ENCODE measurements around the gene TAOK1.
"Not testable (repeated sequence)": the region's sequence is repeated elsewhere in the genome, so short reads cannot be mapped to it uniquely, and the experiment has no call there.

TAOK1 gene

DNA sequence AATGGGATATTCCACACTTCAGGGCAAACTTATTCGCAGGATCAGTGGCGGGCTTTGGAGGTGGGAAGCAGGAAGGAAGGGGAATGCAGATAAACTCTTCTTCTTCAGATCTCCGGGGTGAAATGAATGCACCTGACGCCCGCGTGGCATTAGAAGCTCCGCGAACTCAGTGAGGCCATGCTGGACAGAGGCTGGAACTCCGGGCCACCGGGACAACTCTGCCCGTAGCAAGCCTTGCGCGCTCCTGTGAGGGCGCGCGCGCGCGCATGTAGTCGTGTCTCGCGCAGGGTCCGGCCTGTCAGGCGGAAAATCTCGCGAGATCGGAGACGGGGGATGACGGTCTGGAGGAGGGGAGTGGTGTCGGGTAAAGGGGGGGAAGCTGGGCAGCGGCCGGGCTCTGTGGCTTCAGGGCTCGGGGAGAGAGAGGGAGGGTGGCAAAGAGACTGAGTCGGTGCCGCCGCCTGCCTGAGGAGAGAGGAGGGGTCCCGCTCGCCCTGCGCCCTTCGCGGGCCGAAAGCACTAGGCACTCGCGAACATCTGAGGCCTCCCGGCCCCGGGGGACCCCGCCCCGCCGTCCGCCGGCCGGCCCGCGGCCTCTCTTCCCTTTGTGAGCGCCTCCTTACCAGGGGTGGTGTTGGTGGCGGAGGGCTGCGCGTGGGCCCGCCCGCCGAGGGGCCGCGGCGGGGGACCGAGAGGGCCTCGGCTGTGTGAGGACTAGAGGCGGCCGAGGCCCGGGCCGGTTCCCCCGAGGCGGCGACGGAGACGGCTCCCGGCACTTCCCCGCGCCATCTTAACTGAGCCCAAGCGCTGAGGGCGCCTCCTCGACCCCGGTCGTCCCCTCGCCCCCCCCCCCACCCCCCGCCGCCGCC is at the start of gene TAOK1:
TSS of gene TAOK1 (plus strand) at position 382 of the 869 bp plus-strand sequence. CDS start 61,186 bp downstream, outside the sequence.
- DNase-seq = peak; percentile 98

DNA sequence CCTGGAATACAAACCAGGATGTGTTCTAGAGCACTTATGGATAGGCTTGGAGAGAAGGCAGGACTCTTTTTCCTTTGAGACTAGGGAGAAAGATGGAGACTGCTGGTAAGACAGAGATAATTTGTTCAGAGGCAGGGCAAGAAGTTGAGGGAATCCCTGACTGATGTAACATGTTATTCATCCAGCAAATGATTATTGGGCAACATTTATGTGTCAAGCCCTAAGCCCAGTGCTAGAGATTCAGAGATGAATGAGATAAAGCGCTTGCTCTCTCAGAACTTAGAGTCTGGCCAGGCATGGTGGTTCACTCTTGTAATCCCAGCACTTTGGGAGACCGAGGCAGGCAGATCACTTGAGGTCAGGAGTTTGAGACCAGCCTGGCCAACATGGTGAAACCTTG is 48.4 kb upstream of the TAOK1 start:
- DNase-seq = no peak

DNA sequence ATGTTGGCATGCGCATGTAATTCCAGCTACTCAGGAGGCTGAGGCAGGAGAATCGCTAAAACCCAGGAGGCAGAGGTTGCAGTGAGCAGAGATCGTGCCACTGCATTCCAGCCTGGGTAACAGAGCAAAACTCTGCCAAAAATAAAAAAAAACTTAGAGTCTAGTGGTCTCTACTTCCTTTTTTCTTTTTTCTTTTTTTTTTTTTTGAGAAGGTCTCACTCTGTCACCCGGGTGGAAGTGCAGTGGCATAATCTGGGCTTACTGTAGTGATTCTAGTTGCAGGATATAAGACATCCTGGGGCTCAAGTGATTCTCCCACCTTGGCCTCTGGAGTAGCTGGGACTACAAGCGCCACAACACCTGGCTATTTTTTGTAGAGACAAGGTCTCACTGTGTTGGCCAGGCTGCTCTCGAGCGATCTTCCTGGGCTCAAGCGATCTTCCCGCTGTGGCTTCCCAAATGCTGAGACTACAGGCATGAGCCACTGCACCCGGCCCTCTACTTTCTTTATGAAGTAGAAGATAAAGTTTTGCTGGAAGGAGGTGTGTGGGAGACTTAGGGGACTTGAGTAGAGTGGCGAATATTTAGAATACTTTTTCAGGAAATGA is 47.9 kb upstream of the TAOK1 start:
- DNase-seq = no peak

DNA sequence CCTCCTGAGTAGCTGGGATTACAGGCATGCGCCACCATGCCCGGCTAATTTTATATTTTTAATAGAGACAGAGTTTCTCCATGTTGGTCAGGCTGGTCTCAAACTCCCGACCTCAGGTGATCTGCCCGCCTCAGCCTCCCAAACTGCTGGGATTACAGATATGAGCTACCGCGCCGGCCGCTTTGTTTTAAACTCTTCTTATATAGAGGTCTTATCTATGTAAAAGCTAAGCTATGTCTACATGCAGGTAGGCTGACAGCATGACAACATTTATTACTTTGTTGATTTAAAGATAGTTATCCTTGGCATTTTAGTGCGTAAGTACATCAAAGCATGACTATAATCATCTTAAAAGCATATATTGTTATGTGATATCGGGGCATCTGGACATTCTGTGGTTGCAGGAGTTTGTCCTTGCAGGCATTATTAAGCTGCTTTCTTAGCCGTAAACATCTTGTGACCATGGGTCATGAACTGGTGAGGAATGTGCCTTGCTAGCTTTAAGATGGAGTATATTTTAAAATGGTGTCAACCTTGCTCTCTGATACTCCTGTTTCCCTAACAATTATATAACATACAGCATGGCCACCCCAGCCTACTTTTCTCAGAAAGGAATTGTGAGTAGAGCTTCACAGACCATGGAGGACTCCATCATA is 45.8 kb upstream of the TAOK1 start:
- DNase-seq = no peak

DNA sequence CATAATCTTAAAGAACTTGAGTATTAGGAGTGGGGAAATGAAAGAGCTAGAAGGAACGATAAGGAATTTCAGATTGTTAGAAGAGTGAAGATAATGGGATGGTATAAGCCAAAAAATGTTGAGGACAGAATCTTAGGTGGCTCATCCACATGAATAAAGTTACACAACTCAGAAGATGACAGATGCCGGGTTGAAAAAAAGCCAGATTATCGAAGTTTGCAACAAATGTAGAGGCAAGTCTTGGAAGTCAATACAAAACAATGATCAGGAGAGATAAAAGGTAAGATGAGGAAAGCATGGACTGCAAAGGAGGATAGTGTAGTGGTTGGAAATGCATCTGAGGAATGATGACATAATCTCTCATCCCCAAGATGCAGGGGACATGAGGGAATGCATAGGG is 45.1 kb upstream of the TAOK1 start:
- no peak for DNase-seq

DNA sequence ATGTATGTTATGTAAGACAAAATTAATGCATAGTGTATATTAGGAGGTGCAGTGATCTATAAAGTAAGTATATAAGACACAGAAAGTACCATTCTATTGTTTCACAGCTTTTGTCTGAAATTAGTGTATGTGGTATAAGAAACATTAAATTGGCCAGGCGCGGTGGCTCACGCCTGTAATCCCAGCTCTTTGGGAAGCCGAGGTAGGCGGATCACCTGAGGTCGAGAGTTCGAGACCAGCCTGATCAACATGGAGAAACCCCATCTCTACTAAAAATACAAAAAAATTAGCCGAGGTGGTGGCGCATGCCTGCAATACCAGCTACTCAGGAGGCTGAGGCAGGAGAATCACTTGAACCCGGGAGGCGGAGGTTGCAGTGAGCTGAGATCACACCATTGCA is 44.7 kb upstream of the TAOK1 start:
- not testable (repeated sequence) for DNase-seq

DNA sequence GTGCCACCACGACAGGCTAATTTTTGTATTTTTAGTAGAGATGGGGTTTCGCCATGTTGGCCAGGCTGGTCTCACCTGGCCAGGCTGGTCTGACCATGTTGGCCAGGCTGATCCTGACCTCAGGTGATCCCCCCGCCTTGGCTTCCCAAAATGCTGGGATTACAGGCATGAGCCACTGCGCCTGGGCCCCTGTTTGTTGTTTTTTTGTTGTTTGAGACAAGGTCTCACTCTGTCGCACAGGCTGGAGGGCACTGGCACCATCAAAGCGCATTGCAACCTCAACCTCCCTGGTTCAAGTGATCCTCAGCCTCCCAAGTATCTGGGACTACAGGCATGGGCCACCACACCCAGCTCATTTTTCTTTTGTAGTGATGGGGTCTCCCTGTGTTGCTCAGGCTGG is 43.7 kb upstream of the TAOK1 start:
- no peak for DNase-seq

DNA sequence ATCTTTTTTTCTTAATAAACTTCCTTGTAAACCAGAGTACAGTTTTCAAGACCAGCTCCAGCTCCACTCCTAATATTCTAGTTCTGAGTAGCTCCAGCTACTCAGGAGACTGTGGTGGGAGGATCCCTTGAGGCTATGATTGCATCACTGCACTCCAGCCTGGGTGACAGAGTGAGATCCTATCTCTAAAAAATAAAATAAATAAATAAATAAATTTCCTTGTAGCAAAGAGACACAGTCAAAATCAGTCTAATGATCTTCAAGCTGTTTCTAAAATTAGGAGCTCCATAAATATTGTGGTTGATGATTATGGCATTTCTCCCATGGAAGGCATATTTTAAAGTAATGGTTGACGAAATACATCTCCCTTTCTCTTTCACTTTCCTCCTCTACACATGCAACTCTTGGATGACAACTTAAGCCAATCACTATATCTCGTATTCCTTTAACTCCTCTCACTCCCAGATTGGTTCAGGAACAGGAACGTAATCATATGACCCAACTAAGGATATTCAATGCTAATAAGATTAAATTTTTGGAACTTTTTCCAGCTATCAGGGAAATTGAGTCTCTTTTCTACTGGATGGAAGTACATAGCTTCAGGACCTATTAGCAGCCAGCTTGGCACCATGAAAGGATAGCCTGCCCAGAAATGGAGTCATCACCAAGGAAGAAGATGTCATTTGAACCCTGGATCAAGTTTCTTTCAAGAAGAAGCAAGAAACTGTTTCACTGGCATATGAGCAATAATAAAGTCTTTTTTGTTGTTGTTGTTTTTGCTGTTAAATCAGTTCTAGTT is 42.1 kb upstream of the TAOK1 start:
- no peak for DNase-seq

DNA sequence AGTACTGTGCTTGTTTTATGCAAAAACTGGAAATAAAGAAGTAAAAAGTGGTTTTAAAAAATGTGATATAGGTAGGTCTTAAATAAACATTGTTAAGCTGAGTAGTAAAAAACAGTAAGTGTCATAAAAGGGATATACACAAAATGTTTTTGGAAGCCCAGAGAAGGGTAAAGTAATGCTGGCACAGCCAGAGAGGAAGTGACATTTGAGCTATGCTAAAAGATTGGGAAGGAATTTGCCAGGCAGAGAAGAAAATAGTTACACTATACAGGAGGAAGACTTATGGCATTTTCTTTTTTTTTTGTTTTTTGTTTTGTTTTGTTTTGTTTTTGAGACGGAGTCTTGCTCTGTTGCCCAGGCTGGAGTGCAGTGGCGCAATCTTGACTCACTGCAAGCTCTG is 40.8 kb upstream of the TAOK1 start:
- DNase-seq = no peak

DNA sequence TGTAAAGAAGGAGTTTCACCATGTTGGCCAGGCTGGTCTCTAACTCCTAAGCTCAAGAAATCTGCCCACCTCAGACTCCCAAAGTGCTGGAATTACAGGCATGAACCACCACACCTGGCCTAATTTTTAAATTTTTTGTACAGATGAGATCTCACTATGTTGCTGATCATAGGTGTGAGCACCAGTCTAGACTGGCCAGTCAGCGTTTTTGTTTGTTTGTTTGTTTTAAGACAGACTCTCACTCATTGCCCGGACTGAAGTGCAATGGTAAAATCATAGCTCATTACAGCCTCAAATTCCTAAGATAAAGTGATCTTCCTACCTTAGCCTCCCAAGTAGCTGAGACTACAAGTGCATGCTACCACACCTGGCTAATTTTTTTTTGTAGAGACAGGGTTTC is 38.0 kb upstream of the TAOK1 start:
- no peak for DNase-seq

DNA sequence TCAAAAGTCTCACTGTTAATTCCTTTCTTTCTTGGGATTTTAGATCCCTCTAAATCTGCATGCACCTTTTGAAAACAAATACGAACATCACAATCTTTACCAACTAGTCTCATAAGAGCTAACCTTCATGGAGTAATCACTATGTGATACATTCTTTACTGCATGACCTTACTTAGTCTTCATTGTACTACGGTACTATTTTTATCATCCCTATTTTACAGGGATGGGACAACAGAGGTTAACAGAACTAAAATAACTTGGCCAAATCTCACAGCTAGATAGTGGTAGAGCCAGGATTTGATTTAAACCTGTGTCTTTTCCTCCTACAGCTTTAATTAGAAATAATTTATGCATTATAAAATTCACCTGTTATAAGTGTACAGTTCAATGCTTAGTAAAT is 32.9 kb upstream of the TAOK1 start:
- DNase-seq = no peak

DNA sequence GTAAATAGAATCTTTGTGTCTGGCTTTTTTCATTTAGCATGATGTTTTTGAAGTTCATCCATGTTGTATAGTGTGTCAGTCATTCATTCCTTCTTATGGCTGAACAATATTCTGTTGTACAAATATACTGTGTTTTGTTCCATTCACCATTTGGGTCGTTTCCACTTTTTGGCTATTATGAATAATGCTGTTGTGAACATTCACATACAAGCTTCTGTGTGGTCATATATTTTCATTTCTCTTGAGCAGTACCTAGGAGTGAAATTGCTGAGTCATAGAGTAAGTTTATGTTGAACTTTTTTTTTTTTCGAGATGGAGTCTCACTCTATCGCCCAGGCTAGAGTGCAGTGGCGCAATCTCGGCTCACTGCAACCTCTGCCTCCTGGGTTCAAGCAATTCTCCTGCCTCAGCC is 32.3 kb upstream of the TAOK1 start:
- DNase-seq = no peak

DNA sequence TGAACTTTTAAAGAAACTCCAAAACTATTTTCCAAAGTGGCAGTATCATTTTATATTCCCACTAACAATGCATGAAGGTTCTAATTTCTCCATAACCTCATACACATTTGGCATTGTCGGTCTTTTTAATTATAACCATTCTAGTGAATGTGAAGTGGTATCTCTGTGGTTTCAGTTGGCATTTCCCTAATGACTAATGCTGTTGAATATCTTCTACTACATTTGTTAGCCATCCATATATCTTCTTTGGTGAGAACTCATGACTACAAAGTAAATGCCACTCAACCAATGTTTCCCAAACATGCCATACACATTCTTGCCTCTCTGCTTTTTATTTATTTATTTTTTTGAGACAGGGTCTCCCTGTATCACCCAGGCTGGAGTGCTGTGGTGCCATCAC is 31.7 kb upstream of the TAOK1 start:
- DNase-seq = no peak

DNA sequence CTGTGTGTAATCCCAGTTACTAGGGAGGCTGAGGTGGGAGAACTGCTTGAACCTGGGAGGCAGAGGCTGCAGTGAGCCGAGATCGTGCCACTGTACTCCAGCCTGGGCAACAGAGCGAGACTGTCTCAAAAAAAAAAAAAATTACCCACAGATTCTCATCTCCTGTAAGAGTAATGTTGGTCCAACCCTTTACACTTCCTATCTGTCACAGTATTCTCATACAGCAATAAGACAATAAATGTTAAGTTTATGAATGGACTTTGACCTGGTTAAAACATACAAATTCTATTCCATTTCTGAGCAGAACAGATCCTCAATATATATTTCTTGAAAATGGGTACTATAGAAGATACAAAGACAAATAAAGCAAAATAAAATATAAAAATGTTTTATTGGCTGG is 30.4 kb upstream of the TAOK1 start:
- DNase-seq = no peak

DNA sequence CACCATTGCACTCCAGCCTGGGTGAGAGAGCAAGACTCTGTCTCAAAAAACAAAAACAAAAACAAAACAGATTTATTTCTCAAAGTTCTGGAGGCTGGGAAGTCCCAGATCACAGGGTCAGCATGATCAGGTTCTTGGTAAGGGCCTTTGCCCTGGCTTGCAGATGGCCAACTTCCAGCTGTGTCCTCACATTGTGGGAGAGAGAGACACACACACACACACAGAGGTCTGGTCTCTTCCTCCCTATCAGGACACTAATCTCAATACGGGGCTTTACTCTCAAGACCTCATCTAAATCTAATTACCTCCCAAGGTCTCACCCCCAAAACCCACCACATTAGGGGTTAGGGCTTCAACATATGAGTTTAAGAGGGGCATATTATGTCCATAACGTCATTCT is 26.4 kb upstream of the TAOK1 start:
- DNase-seq = no peak

DNA sequence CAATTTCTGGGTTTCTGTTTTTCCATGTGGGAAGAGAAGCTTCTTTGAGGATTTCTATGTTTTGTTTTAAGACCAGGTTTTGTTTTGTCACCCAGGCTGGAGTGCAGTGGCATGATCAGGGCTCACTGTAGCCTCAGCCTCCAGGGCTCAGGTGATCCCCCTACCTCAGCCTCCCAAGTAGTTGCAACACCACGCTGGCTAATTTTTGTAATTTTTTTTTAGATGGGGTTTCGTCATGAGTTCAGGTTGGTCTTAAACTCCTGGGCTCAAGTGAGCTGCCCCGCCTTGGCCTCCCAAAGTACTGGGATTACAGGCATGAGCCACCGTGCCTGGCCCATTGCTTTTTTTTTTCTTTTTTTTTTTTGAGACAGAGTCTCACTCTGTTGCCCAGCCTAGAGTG is 25.5 kb upstream of the TAOK1 start:
- no peak for DNase-seq

DNA sequence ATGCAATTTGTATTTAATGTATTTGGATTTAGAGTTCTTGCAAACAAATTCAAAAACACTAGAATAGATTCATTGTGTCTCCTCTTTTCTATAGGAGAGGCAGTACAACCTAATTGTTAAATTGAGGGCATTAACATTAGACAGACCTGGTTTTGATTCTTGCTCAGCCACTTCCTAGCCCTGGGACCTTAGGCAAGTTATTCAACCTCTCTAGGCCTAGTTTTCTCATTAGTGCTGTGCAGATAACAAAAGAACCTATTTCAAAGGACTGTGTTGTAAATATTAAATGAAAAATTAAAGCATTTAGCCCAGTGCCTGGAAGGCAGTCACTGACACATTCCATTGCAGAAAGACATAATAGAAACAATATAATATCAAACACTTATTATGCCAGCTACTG is 22.0 kb upstream of the TAOK1 start:
- DNase-seq = no peak

DNA sequence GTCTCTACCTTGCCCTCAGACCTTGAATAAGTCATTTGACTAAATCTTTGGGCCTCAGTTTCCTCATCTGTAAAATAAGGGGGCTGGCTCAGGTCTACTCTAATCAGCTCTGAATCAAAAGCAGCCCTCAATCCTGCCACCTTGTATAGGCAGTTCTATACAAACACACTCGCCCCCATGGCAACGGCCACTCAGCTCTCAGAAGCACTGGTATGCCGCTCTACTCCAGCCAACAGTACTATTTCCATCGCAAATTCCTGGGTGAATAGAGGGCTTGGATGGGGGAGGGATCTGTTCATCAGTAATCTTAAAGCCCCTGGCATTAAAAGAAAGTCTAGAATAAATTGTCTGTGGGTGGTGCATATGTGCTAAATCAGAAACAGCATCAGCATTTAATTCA is 21.2 kb upstream of the TAOK1 start:
- no peak for DNase-seq

DNA sequence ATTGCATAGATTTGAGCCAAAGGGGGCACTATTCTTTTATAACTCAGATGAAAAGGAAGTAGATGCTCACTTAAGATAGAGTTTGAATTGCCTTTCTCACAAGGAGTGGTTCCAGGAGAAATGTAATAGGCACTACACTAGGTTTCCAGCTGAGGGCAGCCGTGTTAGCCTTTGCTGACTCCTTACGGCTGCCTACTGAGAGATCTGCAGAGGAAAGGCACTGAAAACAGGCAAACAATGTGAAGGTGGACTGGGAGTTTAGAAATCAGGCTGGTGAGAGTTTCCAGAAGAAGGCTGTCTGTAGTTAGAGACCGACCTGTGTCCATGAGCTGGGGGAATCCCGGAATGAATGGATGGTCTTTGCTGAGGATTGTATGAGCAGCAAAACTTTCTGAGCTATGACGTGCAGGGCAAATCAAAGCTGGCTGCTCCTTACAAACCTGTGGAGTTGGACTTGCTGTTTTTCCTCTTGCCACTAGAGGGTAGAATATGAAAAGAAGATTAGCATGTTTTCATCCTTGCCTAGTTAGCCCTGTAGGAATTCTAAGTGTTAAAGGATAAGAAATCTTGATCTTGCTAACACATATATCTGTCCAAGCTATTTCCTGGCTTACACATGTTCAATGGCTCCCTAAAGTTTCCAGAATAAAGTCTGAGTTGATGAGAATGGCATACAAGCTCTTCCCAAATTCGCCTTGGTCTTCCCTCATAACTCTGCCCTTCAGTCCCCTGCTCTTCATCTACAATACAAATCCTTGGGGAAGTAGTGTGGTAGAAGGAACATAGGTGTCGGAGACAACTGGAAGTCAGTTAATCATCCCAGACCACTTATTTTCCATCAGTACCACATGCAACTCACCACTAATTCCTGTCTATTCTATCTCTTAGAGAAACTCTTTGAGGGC is 20.1 kb upstream of the TAOK1 start:
- peak; percentile 33 for DNase-seq

DNA sequence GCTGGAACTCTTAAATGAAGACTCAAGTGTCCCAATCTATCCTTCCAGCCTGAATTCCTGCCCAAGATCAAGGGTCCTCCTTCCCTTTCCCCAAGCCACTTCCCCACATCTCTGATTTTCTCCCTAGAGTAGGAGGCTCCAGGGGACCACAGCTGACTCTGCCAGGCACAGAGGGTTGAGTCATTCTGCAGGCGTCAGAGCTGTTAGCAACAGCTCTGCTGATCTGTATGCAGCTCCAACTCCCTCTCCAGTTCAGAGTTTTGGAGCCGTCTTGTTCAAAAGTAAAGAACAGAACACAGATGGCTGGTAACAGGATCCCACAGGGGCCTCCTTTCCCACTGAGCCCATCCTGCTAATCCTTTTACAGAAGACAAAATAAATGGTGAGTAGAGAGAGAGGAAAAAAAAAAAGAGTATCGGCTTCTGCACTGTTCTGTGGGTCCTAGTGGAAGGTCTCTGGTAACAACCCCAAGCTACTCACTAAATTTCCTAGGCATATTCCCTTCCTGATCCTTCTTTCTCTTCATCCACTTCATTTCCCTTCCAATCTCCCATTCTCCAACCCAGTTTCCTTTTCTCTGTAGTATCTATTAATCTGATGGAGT is 13.4 kb upstream of the TAOK1 start:
- no peak for DNase-seq

DNA sequence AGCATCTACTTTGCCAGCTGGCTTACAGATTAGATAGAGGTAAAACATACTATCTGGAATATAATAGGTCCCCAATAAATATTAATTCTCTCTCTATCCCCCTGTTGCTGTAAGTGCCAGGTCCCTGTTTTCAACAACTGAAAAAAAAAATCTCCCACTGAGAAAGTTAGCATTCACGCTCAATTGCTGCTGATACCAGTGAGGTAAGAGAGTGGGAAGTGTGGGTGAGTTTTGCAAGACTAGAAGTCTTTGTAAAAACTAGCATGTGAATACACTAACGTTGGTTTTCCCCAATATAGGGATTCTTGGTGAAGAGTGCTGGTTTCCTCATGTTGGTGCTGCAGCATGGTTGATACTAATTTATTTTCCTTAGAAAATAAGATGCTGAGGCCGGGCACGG is 11.7 kb upstream of the TAOK1 start:
- DNase-seq = no peak
